Astrocyte of the cerebellum (primary cell): ENCODE measurements around the gene TPR.
"Not testable (repeated sequence)": the region's sequence is repeated elsewhere in the genome, so short reads cannot be mapped to it uniquely, and the experiment has no call there.

ENCODE experiments used
- DNase-seq: peaks from one replicate; pipeline ENCODE4 v3.0.0-alpha.2; 2011; ENCODE audit warnings: low read depth
- H3K4me3 ChIP-seq: 2 replicates; pipeline ENCODE4 v1.5.1; 2011; ENCODE audit warnings: mild to moderate bottlenecking, low read depth, low read length, moderate library complexity
- in situ Hi-C: cut with HindIII; loops from 2 replicates; pipeline ENCODE4 v1.10.0; 2017; ENCODE audit warnings: low sequenced_read_pairs
- TF ChIP-seq, protein P1 (sequence below): IDR thresholded peaks from 2 replicates; pipeline ENCODE4 v1.5.1; 2012; ENCODE audit warnings: low read length, low read depth, moderate library complexity, mild to moderate bottlenecking; ENCODE audit errors: missing control alignments

The TPR gene

DNA sequence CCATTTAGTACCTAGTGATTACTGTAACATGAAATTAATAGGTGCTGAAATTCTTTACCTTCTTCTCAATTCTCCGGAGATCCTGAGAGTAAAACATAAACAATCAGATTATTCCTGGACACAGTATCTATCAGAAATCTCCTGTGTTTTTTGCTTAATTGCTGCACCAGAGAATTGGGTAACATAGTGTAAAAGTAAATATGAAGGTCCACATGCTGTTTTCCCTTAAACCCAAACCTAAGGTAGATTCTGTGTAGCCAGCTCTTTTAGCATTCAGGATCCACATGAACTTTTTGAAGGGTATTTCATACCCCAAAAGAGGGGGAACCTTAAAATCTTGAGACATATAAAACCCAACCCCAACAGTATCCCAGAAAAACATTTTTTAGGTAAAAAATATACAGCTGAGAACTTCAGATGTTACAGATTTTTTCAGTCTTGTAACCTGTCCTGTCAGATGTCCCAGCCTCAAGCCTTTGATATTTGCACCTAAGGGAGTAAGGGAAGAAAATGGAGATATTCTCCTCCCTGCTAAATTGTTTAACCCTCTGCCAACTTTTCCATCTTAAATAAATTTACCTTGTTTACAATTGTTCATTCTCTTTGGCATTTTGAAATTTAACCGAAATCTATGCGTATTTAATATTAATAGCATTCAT is 11.8 kb upstream of the TPR start:
- TF ChIP-seq, protein P1, sequence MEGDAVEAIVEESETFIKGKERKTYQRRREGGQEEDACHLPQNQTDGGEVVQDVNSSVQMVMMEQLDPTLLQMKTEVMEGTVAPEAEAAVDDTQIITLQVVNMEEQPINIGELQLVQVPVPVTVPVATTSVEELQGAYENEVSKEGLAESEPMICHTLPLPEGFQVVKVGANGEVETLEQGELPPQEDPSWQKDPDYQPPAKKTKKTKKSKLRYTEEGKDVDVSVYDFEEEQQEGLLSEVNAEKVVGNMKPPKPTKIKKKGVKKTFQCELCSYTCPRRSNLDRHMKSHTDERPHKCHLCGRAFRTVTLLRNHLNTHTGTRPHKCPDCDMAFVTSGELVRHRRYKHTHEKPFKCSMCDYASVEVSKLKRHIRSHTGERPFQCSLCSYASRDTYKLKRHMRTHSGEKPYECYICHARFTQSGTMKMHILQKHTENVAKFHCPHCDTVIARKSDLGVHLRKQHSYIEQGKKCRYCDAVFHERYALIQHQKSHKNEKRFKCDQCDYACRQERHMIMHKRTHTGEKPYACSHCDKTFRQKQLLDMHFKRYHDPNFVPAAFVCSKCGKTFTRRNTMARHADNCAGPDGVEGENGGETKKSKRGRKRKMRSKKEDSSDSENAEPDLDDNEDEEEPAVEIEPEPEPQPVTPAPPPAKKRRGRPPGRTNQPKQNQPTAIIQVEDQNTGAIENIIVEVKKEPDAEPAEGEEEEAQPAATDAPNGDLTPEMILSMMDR: no peak
- no peak overlapping the region for H3K4me3 ChIP-seq
- in situ Hi-C loops: no loop called here
- DNase-seq: no peak

DNA sequence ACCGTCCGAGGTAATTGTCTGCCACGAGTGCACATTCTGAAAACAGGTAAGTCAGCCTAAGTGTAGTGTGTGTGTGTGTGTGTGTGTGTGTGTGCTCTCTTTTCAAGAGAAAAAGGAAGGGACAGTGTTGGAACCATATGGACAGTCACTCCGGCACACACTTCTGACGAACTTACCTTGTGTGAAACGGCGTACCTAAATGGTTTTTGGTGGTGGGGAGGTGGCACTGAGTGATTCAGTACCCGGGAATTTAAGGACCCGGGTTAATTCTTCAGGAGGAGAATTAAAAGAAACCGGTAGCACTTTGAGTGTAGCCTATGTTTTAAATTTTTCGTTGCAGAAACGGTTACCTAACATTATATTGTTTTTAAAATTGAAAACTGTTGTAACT is 871 bp upstream of the TPR start:
- peak overlapping the region; percentile 86 for H3K4me3 ChIP-seq
- DNase-seq: peak; percentile 4
- TF ChIP-seq, protein P1: no peak
- in situ Hi-C loops: no loop called here

DNA sequence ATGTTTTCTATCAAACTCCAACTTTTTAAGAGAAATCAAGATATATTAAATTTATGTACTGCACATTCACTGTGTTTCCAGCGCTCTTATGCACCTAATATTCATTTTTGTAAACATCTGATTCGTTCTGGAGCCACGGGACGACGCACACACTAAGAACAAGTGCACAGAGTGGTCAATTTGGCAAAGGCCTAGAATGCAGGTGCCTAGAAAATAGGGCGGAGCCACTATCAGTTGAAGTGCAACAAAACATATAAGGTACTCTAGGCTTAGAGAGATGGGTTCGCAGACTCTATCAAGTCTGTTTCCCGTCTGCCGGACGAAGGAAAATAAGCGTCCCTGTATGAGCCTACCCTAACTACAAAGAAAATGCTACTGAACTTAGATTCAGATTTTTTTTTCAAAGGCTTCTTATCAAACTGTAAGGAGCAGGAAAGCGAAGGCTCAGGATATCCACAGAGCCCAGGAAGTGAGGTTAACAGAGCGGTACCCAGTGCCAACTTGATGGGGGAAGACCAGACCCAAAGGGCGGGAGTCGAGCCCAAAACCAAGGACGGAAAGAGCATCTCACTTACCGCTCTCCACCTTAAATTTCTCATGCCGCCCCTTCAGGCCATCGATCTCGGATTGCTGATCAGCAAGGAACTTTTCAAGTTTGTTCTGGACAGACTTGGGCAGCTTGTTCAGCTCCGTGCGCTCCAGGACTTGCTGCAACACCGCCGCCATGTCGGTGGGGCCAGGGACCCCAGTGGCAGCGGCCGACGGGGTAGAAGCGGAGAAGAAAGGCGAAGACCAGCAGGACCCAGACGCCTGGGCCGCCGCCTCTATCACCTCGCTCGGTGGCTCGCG is 526 bp downstream of the TPR start:
- H3K4me3 ChIP-seq: peak overlapping the region; percentile 86
- peak; percentile 3 for DNase-seq
- in situ Hi-C loops: no loop called here
- TF ChIP-seq, protein P1: no peak

DNA sequence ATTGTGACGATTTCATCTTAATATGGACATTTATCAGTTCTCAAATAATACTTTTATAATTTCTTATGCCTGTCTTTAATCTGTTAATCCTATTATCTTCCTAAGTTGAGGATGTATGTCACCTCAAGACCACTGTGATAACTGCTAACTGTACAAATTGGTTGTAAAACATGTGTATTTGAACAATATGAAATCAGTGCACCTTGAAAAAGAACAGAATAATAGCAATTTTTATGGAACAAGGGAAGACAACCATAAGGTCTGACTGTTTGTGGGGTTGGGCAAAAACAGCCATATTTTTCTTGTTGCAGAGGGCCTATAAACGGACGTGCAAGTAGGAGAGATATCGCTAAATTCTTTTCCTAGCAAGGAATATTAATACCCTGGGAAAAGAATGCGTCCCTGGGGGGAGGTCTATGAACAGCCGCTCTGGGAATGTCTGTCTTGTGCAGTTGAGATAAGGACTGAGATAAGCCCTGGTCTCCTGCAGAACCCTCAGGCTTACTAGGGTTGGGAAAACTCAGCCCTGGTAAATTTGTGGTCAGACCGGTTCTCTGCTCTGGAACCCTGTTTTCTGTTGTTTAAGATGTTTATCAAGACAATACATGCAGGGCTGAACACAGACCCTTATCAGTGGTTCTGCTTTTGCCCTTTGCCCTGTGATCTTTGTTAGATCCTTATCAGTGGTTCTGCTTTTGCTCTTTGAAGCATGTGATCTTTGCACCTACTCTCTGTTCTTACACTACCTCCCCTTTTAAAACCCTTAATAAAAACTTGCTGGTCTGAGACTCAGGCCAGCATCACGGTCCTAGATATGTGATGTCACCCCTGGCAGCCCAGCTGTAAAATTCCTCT is 27.0 kb downstream of the TPR start:
- in situ Hi-C loops, DNase-seq, H3K4me3 ChIP-seq: not testable (repeated sequence)

DNA sequence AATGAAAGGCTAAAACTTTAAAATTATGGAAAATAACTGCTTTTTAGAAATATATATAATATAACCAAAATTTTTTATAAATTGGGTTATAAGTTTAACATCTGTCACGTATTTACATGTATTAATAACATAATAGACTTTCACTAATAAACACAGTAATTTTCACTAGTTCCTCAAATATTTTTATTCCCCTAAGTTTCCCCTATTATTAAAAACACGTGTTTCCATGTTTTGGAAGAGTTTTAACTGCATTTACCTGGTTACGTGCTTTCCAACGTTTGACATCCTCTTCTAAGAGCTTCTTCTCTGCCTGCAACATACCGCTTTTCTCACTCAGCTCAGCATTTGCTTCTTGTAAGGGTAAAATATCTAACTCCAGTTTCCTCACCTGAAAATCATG is 34.3 kb downstream of the TPR start:
- DNase-seq: no peak
- no peak overlapping the region for H3K4me3 ChIP-seq
- in situ Hi-C loops: no loop called here
- TF ChIP-seq, protein P1: no peak

DNA sequence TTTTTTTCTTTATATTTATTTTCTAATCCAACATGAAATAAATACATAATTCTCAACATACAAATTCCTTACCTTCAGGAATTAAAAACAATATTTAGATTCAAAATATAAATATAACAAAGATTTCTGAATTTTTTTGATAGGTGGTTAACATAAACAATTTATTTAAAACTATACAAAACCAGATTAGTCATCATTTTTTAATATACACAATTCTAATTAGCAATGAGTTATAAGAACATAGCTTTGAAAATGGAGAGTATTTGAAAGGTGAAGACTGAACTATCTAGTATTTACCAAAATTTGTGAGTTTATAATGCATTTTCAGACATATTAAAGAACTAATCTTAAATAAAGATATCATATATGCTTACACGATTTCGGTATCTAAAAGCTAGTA is 37.5 kb downstream of the TPR start:
- no peak for DNase-seq
- TF ChIP-seq, protein P1: no peak
- in situ Hi-C loops: no loop called here
- H3K4me3 ChIP-seq: no peak overlapping the region
